Gastrocnemius medialis (tissue), 4 donors: Measurements from ENCODE around the gene TMPRSS13. TPM values are rescaled to one million over a fixed set of nuclear protein-coding genes. Genes with fewer than 3 reads are reported as not detected.
"Not testable (repeated sequence)": the region's sequence is repeated elsewhere in the genome, so short reads cannot be mapped to it uniquely, and the experiment has no call there.

ENCODE experiments used
- ATAC-seq, 2 donors: fragments of 150-250 bp; one replicate each; pipeline ENCODE4 v1.9.1; 2016
- DNase-seq, 2 donors: peaks; one replicate each; pipeline ENCODE4 v3.0.0-alpha.2; 2019
- H3K27ac ChIP-seq, 4 donors: fragments of 200-600 bp; sonication (generic); 1 replicate in 1 of 4; 2 replicates in 3 of 4; pipeline ENCODE4 v1.5.1; 2016 to 2018; ENCODE audit warnings: mild to moderate bottlenecking in 2 of 4, moderate library complexity in 1 of 4
- H3K27me3 ChIP-seq, 3 donors: fragments of 200-600 bp; sonication (generic) in 2 of 3; 1 replicate in 1 of 3; 2 replicates in 2 of 3; pipeline versions ENCODE4 v1.5.1 to v1.6.0; 2016 to 2019; ENCODE audit warnings: mild to moderate bottlenecking in 1 of 3, moderate library complexity in 1 of 3
- H3K36me3 ChIP-seq, 2 donors: fragments of 200-600 bp; sonication (generic) in 1 of 2; one replicate each; pipeline ENCODE4 v1.5.1; 2017 to 2018
- H3K4me1 ChIP-seq, 2 donors: fragments of 200-600 bp; sonication (generic) in 1 of 2; one replicate each; pipeline ENCODE4 v1.5.1; 2016 to 2017; ENCODE audit warnings: mild to moderate bottlenecking in 2 of 2
- H3K4me3 ChIP-seq, 4 donors: fragments of 200-600 bp; sonication (generic) in 3 of 4; 1 replicate in 1 of 4; 2 replicates in 3 of 4; pipeline ENCODE4 v1.5.1; 2016 to 2019; ENCODE audit warnings: mild to moderate bottlenecking in 2 of 4
- H3K9me3 ChIP-seq, 3 donors: fragments of 200-600 bp; sonication (generic) in 2 of 3; 1 replicate in 1 of 3; 2 replicates in 2 of 3; pipeline ENCODE4 v1.5.1; 2016 to 2019
- CTCF ChIP-seq, 5 experiments: fragments of 450-650 bp in 3 of 5; fragments of 200-600 bp in 2 of 5; sonication (generic) in 2 of 5; IDR thresholded peaks in 4 of 5; conservative IDR thresholded peaks in 1 of 5; 1 replicate in 4 of 5; 2 replicates in 1 of 5; pipeline ENCODE4 v1.5.1; 2016 to 2019; ENCODE audit warnings: antibody characterized with exemption in 5 of 5, mild to moderate bottlenecking in 3 of 5, moderate library complexity in 3 of 5
- POLR2A ChIP-seq, 2 donors: fragments of 450-650 bp; IDR thresholded peaks; one replicate each; pipeline ENCODE4 v1.6.1; 2017; ENCODE audit warnings: antibody characterized with exemption in 2 of 2, mild to moderate bottlenecking in 2 of 2, moderate library complexity in 2 of 2
- in situ Hi-C, 4 donors: fragments of 200-750 bp; cut with MboI; loops; one replicate each; pipeline versions ENCODE4 v1.15.0 to v1.8.0; 2017; ENCODE audit warnings: low sequenced_read_pairs in 4 of 4
- intact Hi-C: fragments of 100-400 bp; cut with DNase I; formaldehyde crosslinking; loops from one replicate; pipeline ENCODE4 v1.15.1; 2023; ENCODE audit warnings: low total_unique reads
- total RNA-seq, 4 donors: library from RNA; depleted of rRNA; stranded (reverse); fragments of >200 nt; gene quantifications; one replicate each; pipeline versions ENCODE4 v1.1.0 to v1.2.3, GENCODE V29; 2016

The TMPRSS13 gene
- total RNA-seq, 4 donors from 2014 or later = not detected

GRCh38 chr11:117866526-117866925 is 62.7 kb downstream of the TMPRSS13 start:
- Histone ChIP-seq H3K27me3 (peaks cover 0 to 3% (median 3%) of the 10 kb centered on the region in 3 donors), H3K36me3 (no peaks in the 10 kb centered on the region), H3K4me3 (no peak overlapping the region), H3K27ac (no peak overlapping the region), H3K4me1 (peaks cover 8 to 23% of the 10 kb centered on the region in 2 donors), H3K9me3 (no peaks in the 10 kb centered on the region)
- TF ChIP-seq CTCF (IDR thresholded peaks at IDR 0.05 in 4 of 5, conservative IDR thresholded peaks at IDR 0.05 in 1 of 5) (no peak), POLR2A (IDR thresholded peaks at IDR 0.05) (no peak)
- intact Hi-C loops (no loop called here), in situ Hi-C loops (no loop called here)
- ATAC-seq (no peak), DNase-seq (no peak)

- H3K36me3 ChIP-seq, H3K9me3 ChIP-seq, ATAC-seq, in situ Hi-C loops, H3K4me3 ChIP-seq, intact Hi-C loops, DNase-seq, H3K27ac ChIP-seq, H3K27me3 ChIP-seq: not testable (repeated sequence)
- peaks cover 8 to 28% of the 10 kb centered on the region in 2 donors for H3K4me1 ChIP-seq
These were observed 63.7 kb downstream of the TMPRSS13 start for GRCh38 chr11:117865546-117865945.

GRCh38 chr11:117863383-117863782 is 65.8 kb downstream of the TMPRSS13 start:
- in situ Hi-C loops = no loop called here
- Histone ChIP-seq H3K4me1 (peaks cover 8 to 20% of the 10 kb centered on the region in 2 donors), H3K27me3 (no peaks in the 10 kb centered on the region), H3K36me3 (no peaks in the 10 kb centered on the region), H3K27ac (no peak overlapping the region), H3K9me3 (no peaks in the 10 kb centered on the region), H3K4me3 (no peak overlapping the region)
- intact Hi-C loops = no loop called here
- ATAC-seq (no peak), DNase-seq (no peak)
- TF ChIP-seq CTCF (IDR thresholded peaks at IDR 0.05 in 4 of 5, conservative IDR thresholded peaks at IDR 0.05 in 1 of 5) (no peak), POLR2A (IDR thresholded peaks at IDR 0.05) (no peak)

GRCh38 chr11:117862753-117863152 is 66.4 kb downstream of the TMPRSS13 start:
- H3K4me3 ChIP-seq = no peak overlapping the region
- in situ Hi-C loops (no loop called here), intact Hi-C loops (no loop called here)
- ATAC-seq = no peak
- DNase-seq = no peak
- H3K9me3 ChIP-seq = no peaks in the 10 kb centered on the region
- H3K27ac ChIP-seq = peak overlapping the region; percentile 71 to 78 (median 74)
- no peaks in the 10 kb centered on the region for H3K27me3 ChIP-seq
- H3K36me3 ChIP-seq = no peaks in the 10 kb centered on the region
- no peak for TF ChIP-seq CTCF (IDR thresholded peaks at IDR 0.05 in 4 of 5, conservative IDR thresholded peaks at IDR 0.05 in 1 of 5)
- TF ChIP-seq POLR2A (IDR thresholded peaks at IDR 0.05) = no peak
- H3K4me1 ChIP-seq = peaks cover 8 to 24% of the 10 kb centered on the region in 2 donors

GRCh38 chr11:117862019-117862725 is 67.0 kb downstream of the TMPRSS13 start:
- Histone ChIP-seq H3K4me3 (peak overlapping the region in 1 of 4 donors; percentile 9), H3K9me3 (no peaks in the 10 kb centered on the region), H3K27me3 (no peaks in the 10 kb centered on the region), H3K36me3 (no peaks in the 10 kb centered on the region), H3K27ac (peak overlapping the region; percentile 71 to 78 (median 74)), H3K4me1 (peaks cover 8 to 24% of the 10 kb centered on the region in 2 donors)
- DNase-seq (peak in 1 of 2 donors; percentile 31), ATAC-seq (peak in 1 of 2 donors; percentile 50)
- in situ Hi-C loops (no loop called here), intact Hi-C loops (no loop called here)
- no peak for TF ChIP-seq POLR2A (IDR thresholded peaks at IDR 0.05)
- no peak for TF ChIP-seq CTCF (IDR thresholded peaks at IDR 0.05 in 4 of 5, conservative IDR thresholded peaks at IDR 0.05 in 1 of 5)
